Stromal cell of bone marrow (primary cell): ENCODE measurements around the gene SHANK1.
"Not testable (repeated sequence)": the region's sequence is repeated elsewhere in the genome, so short reads cannot be mapped to it uniquely, and the experiment has no call there.

Experiments used
- DNase-seq: peaks from one replicate; pipeline ENCODE4 v3.0.0-alpha.2; 2012; ENCODE audit warnings: low read depth

SHANK1 gene

DNA sequence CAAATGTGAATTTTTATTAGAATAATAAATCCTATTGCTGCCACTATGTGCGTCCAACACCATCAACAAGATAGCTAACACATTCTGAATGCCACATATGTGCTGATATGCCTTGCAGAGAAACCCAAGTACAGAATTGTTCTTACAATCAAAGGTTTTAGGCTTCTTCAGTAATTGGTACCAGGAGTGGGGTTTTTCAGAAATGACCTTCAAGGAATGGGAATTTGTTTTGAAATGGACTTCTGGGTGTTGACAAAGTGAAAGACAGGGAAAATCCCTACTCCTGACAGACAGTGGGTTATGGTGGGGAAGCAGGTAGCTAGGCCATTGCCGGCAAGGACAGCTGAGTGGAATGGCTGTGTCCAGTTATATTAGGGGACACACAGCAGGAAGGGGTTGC is 85.6 kb downstream of the SHANK1 start:
- no peak for DNase-seq

DNA sequence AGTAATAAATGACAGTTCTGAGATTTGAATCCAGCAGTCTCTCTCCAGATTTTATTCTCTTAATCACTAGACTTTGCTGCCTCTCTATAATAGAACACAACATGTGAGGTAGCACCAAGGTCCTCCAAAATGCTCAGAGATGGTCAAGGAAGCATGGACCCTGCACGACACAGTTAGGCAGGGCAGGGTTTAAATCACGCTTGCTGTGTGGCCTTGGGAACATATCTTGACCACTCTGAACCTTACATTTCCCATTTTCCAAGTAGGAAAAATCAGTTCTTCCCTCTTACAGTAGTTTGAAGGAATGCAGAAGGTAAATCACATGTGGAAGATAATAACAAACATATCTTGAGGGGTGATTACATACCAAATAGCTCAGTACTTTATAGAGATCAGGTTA is 86.2 kb downstream of the SHANK1 start:
- no peak for DNase-seq

DNA sequence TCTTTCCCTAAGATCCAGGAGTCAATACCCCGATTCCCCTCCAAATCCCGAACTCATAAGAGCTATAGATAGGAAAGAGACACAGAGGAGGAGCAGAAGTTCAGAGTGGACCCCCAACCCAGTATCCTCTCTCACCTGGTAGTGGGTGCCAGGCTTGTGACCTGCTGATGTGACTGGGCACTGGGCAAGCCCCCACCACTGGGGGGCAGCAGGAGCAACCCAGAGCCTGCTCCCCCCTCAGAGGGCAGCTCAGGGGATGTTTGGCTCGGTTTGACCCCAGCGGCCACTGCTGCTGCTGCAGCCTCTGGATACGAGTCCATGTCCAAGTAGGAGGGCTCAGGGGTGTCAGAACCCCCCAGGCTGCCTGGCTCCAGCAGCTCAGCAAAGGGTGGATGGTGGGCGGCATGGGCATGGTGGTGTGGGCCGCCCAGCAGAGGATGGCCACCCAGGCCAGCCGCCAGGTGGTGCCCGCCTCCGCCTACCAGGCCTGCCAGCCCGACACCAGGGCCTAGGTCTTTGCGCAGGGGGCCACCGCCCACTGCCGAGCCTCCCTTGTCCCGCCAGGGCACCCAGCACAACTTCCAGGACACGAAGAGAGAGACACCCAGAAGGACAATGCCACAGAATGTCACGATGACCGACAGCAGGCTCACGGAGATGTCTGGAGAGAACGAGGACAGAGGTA is 87.3 kb downstream of the SHANK1 start:
- no peak for DNase-seq

DNA sequence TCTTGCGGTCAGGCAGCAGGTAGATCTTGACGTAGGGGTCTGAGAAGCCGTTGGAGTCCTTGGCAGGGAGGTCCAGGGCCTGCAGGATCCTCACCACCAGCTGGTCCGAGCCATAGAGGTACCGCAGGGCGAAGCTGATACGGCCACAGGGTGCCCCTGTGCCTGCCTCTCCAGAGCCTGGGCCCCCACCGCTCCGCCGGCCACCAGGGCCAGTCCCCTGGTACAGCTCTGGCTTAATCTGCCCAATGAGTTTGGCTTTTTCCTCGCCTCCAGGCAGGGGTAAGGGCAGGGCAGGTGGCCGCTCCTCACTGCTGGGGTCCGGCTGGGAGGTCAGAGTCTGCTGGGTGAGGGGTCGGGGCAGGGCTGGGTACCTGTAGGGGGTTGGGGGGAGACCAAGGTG is 89.8 kb downstream of the SHANK1 start:
- no peak for DNase-seq

DNA sequence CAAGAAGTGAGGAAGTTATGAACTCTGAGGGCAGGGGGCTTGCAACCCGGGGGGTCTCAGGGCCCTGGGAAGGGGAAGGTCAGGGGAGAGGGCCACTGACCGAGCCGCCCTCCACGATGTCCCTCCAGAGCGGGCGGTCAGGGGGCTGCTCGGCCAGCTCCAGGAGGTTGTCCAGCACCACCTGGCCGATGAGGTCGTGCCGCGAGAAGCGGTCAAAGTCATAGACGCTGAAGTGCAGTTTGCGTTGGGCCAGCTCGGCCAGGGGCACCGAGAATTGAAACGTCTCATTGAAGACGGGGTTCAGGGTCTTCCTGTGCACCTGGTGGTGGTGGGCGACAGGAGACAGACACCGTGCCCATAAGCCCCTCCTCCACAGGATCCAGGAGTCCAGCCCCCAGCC is 90.4 kb downstream of the SHANK1 start:
- no peak for DNase-seq

DNA sequence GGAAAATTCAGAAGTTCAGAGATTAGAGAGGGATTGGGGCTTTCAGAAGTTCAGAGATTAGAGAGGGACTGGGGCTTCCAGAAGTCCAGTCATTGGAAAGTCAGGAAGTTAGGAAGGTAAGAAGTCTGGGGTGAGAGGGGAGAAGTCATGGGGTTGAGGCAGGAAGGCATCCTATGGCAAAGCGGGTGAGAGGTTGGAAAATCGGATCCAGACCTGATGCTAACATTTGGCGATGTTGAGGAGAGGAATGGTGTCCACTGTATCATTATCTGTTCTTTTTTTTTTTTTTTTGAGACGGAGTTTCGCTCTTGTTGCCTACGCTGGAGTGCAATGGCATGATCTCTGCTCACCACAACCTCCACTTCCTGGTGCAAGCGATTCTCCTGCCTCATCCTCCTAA is 91.1 kb downstream of the SHANK1 start:
- no peak for DNase-seq

DNA sequence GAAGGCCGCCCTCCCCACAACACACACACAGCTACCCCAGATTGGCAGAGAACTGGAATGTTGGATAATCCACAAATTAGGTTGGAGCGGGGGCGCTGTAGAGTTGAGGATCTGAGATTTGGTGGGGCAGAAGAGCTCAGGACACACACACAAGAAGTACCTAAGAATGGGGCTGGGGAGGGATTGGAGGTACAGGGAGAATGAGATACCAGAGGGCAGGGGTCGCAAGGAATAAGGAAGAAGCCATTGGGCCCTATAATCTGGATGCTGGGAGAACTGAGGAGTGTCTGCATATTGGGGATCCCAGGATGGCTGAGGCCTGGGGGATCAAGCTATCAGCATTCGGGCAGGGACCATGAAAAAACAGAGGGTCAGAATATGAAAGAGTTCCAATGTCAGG is 91.5 kb downstream of the SHANK1 start:
- DNase-seq, result no peak

DNA sequence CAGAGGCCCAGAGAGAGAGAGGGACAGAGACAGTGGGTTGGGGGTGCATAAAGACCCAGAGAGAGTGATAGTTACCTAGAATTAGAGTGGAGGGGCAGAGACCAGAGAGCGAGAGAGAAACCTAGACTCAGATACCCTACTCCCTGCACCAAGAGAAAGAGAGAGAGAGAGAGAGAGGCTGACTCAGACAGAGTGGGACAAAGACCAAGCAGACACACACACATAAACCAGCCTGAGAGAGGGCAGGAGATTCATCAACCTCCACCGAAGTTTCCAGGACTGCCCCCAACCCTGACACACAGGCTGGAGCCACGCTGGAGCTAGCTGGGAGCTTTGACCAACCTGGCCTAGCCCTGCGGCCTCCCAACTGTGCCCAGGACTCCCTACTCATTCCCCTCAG is 92.8 kb downstream of the SHANK1 start:
- DNase-seq, result no peak

DNA sequence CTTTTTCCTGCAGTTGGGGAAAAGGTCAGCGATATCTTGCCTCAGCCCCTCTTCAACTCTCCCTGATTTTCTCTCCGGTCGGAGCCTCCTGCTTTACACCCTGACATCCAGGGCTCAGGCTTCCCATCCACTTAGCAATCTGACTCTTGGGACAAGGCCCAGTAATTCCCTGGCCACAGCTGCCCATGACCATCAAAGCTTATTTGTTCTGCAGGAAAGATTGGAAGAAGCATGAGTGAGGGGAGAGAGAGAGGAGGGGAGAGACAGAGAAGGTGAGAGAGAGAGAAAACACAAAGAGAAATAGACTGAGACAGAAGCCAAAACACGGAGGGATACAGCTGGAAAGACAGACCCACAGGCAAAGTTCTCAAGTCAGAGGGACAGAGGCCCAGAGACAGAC is 93.6 kb downstream of the SHANK1 start:
- DNase-seq, result no peak

DNA sequence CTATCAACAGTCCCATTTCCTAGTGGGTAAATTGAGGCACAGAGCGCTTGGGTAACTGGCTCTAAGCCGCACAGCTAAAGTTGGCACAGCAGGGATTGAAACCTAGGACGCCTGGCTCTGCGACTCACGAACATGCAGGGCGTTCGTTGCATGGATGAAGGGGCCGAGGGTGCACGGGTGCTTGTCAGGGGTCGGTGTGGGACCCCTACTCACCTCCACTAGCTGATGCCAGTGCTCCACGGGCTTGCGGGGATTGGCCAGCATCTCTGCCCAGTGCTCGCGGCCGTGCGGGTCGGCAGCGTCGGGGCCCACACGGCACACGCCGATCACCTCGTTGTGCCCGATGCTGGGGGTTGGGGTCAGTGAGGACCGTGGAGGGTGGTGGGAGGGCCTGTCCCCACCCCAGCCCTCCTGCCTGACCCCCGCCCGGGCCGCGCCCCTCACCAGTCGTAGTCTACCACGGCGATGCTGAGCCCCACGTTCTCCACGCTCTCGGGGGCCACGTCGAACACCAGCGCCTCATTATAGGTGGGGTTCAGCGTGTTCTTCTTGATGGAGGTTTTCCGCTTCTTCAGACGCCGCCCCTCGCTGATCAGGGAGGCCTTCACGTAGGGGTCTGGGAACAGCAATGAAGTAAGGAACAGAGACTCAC is 94.5 kb downstream of the SHANK1 start:
- no peak for DNase-seq

DNA sequence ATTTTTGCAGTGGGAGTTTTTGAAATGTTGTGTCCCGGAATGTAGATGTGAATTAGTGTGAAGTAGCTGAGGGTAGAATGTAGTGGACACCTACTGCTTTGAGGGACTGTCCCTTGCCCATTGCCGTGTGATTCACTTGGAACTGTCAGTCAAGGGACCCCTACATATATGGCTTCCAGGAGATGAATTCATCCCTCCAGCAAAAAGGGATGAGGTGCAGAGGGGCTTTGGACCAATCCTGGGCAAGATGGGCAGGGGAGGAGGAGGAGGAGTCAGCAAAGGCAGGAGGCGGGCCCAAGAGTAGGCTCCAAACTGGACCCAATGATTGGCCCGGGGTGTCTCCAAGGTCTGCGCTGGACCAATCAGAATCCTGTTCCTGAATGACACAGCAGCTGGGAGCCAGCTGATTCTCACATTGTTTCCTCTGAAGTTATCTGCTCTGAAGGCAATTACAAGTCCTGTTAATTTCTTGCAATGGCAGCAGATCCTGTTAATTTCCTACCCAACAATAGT is 99.2 kb downstream of the SHANK1 start:
- DNase-seq, result not testable (repeated sequence)

DNA sequence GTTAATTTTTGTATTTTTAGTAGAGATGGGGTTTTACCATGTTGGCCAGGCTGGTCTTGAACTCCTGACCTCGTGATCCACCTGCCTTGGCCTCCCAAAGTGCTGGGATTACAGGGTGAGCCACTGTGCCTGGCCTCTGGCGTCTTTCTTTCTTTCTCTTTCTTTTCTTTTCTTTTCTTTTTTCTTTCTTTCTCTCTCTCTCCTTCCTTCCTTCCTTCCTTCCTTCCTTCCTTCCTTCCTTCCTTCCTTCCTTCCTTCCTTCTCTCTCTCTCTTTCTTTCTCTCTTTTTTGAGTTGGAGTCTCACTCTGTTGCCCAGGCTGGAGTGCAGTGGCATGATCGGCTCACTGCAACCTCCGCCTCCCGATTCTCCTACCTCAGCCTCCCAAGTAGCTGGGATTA is 100.4 kb downstream of the SHANK1 start:
- DNase-seq, result not testable (repeated sequence)

DNA sequence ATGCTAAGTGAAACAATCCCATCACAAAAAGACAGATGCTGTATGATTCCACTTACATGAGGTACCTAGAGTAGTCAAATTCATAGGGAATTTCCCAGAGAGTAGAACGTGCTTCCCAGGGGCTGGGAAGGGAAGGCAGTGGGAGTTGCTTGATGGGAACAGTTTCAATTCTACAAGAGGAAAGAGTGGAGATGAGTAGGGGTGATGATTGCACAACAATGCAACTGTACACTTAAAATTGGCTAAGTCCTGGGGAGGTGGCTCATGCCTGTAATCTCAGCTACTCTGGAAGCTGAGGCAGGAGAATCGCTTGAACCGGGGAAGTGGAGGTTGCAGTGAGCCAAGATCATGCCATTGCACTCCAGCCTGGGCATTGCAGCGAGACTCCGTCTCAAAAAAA is 101.2 kb downstream of the SHANK1 start:
- not testable (repeated sequence) for DNase-seq

DNA sequence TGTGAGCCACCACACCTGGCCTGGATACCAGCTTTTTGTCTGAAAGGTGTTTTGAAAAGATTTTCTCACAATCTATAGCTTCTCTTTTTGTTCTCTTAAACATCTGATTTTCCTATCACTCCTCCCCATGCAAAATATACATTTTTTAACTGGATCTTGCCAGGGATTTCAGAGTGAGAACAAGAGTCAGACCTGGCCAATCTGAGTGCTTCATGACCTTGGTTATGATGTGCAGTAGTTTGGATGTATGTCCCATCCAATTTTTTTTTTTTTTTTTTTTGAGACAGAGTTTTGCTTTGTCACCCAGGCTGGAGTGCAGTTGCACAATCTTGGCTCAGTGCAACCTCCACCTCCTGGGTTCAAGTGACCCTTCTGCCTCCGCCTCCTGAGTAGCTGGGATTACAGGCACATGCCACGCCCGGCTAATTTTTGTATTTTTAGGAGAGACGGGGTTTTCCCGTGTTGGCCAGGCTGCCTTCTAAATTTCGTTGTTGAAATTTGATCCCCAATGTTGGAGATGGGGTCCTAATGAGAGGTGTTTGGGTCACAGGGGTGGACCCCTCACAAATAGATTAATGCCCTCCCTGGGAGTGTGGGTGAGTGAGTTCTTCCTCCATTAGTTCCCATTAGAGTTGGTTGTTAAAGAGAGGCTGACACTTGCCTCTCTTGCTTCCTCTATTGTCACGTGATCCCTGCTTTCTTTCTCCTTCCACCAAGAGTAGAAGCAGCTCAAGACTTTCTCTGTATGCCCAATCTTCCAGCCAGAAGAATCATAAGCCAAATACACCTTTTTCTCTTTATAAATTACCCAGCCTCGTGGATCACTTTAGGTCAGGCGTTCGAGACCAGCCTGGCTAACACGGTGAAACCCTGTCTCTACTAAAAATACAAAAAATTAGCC is 106.8 kb downstream of the SHANK1 start:
- not testable (repeated sequence) for DNase-seq
